T-helper 1 cell (primary cell): Measurements from ENCODE around the gene TALDO1.
"Not testable (repeated sequence)": the region's sequence is repeated elsewhere in the genome, so short reads cannot be mapped to it uniquely, and the experiment has no call there.

Experiments
- DNase-seq, 5 donors: peaks; one replicate each; pipeline ENCODE4 v3.0.0-alpha.2; 2012 to 2020

TALDO1 gene

DNA sequence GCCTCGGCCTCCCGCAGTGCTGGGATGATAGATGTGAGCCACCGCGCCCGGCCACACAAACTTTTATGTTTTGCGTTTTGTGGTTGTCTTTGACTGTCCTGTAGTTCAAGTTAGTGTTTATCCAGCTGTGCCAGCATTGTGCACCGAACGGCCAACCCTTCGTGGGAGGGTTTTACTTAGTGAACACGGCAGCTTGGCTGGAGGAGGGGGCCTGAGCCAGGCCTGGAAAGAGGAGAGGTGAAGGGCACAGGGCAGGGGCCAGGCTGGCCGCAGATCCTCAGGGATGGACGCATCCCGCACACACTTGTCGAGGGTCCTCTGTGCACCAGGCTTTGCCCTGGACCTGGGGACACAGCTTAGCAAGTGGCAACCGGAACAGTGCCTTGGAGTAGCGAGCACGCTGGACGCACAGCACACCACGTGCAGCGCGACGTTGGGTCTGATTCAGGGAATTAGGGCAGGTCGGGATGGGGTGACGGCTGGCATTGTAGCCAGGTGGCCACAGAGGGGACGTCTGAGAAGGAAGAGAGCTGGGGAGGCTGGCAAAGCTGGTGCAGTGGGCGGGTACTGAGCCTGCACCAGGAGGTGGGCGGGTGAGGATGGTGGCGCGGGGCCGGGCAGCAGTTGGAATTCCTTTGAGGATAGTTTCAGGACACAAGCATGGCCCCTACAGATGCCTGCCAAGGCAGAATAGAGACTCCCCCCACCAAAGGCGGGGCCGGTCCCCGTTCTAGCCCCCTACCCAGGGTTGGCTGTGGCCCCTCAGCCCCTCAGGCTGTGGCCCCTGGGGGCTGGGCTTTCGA lies 27.8 kb upstream of the TALDO1 start:
- DNase-seq, result no peak

GRCh38 chr11:720017-720641 lies 27.1 kb upstream of the TALDO1 start:
- DNase-seq, result no peak

GRCh38 chr11:720642-721246 lies 26.5 kb upstream of the TALDO1 start:
- DNase-seq, result peak in 1 of 5 donors; percentile 60

DNA sequence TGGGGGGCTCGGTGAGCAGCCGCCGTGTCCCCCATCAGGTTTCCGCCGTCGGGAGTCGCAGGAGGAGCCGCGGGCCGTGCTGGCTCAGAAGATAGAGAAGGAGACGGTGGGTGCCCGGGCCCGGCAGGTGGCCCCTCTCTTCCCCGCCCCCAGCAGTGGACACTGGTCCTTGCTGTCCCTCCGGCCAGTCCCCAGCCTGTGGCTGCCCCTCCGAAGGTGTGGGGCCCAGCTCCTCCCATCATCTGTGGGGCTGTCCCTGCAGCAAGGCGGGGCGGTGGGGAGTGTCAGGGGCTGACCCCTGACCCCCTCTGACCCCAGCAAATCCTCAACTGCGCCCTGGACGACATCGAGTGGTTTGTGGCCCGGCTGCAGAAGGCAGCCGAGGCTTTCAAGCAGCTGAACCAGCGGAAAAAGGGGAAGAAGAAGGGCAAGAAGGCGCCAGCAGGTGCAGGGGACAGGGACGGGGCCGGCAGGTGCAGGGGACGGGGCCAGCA lies 26.0 kb upstream of the TALDO1 start:
- DNase-seq, result no peak

DNA sequence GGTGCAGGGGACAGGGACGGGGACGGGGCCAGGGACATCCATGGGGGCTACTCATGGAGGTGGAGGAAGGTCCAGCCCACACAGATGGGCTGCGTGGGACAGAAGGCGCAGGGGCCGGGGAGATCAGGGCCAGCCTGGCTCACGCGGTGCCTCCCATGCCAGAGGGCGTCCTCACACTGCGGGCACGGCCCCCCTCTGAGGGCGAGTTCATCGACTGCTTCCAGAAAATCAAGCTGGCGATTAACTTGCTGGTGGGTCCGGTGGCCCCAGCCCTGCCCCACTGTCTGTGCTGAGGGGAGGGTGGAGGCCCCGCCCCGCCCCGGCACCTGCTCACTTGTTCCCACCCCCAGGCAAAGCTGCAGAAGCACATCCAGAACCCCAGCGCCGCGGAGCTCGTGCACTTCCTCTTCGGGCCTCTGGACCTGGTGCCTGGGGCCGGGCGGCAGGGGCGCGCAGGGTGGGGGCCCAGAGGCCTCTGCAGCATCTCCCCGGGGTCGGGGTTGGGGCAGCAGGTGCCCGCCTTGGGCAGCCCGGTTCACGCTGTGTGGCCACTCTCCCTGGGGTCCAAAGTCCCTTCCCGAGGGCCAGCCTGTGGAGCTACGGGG lies 25.4 kb upstream of the TALDO1 start:
- peak in 3 of 5 donors; percentile 24 to 38 (median 37) for DNase-seq

DNA sequence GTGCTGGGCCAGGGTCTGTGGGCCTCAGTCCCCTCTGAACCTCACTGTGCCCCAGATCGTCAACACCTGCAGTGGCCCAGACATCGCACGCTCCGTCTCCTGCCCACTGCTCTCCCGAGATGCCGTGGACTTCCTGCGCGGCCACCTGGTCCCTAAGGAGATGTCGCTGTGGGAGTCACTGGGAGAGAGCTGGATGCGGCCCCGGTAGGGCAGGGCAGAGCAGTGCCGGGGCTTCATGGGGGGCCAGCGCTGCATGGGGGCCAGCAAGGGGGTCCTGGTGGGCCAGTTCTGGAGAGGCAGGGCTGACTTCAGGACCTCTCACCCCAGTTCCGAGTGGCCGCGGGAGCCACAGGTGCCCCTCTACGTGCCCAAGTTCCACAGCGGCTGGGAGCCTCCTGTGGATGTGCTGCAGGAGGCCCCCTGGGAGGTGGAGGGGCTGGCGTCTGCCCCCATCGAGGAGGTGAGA lies 24.9 kb upstream of the TALDO1 start:
- DNase-seq, result no peak

- peak in 2 of 5 donors; percentile 28 to 56 for DNase-seq
These were observed 24.0 kb upstream of the TALDO1 start for GRCh38 chr11:723120-723883.

- DNase-seq, result no peak
These were observed 23.1 kb upstream of the TALDO1 start for GRCh38 chr11:724049-724777.

DNA sequence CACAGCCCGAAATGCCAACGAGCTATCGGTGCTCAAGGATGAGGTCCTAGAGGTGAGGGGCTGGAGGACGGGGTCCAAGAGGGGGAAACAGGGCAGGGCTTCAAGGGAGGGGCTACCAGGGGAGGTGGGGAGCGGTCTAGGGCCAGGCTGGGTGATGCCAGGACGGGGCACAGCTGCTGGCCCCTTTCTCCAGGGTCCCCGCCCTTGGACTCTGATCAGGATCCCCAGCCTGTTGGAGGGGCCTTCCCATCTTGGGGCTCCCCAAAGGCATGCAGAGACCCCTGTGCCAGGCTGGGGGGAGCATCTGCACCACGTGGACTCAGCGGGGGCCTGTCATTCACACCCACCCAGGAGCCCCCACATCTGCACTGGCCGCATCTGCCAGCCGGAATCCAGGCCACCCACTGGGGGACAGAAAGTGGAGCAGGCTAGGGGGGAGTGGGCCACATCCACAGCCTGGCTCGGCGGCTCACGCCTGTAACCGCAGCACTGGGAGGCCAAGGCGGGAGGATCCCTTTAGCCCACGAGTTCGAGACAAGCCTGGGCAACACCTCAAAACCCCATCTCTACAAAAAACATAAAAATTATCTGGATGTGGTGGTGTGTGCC lies 22.4 kb upstream of the TALDO1 start:
- no peak for DNase-seq

DNA sequence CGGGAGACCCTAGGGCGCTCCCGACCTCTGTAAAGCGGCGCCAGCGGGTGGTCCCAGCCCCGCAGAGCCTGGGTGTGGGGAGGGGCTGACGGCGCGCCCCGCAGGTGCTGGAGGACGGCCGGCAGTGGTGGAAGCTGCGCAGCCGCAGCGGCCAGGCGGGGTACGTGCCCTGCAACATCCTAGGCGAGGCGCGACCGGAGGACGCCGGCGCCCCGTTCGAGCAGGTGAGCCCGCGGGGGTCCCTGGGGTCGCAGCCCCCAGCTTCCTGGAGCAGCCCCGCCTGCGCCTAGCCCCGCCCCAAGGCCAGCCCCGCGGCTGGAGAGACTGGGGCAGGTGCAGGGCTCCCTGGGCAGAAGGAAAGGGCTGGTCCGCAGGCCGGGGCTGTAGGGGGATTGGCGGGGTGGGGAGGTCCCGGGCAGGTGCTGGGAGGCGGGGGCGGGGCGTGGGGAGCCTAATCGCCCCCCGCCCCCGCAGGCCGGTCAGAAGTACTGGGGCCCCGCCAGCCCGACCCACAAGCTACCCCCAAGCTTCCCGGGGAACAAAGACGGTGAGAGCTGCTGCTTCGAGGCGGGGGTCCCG lies 21.6 kb upstream of the TALDO1 start:
- no peak for DNase-seq

- peak in 3 of 5 donors; percentile 41 to 49 (median 43) for DNase-seq
These were observed 20.7 kb upstream of the TALDO1 start for GRCh38 chr11:726278-727220.

GRCh38 chr11:727281-727701 lies 20.0 kb upstream of the TALDO1 start:
- DNase-seq, result no peak

DNA sequence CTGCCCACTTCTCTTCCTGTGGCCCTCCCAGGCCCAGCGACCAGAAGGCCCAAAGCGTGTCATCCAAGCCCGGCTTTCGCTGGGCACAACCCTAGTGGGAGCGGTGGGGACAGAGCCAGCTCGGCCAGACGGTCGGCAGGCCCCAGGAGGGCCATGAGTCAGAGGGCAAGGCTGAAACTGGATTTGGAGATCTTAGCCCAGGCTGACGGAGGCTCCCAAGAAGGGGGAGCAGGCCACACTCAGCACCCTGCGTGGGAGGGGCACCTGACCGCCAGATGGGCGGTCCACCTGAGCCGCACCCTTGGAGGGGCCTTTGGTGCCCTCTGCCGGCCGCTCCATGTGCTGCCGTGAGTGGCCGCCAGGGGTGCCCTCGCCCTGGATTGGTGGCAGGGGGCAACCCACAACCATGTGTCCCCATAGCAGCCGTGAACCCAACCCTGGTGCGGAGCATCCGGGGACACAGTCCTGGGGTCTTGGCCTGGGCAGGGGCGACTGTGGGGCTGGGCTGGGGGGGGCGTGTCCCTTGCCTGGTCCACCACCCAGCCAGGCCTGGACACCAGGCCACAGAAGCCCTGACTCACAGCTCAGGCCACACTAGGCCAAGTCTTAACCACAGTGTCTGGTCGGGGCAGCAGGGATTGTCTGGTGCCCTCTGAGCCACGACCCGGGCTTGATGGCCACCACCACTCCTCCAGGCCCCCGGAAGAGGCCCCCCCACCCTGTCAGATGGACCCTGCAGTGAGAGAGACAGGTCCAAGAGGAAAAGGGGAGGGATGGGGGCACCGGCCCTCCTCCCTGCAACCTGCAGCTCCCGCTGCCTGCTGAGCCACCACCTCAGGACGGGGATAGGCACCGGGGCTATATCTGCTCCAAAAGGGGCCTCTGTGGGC lies 19.2 kb upstream of the TALDO1 start:
- peak; percentile 60 to 76 (median 73) for DNase-seq

DNA sequence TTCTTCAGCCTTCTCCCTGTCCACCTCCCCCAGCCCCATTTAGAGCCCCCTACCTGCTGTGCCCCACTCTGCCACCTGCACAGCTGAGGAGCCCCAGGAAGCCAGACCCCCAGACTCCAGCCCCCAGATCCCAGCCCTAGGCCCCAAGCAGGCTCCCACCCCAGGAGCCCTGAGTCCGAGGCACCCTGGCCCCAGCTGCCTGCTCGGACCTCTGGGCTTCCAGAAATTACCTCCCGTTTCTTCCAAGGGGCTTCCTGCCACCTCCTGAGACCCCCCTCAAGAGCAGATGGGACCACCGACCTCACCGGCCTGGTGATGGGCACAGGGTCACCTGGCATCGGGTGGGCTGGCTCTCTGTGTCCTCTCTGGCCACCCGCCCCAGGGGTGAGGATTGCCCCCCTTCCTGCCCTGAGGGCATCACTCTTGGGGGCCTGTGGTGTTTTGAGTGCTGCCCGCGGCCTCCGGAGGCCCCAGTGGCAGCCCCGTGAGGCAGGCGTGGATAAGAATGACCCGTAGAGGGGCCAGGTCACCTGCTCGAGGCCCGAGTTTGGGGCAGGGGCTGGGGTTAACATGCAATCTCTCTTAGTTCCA lies 18.3 kb upstream of the TALDO1 start:
- no peak for DNase-seq

DNA sequence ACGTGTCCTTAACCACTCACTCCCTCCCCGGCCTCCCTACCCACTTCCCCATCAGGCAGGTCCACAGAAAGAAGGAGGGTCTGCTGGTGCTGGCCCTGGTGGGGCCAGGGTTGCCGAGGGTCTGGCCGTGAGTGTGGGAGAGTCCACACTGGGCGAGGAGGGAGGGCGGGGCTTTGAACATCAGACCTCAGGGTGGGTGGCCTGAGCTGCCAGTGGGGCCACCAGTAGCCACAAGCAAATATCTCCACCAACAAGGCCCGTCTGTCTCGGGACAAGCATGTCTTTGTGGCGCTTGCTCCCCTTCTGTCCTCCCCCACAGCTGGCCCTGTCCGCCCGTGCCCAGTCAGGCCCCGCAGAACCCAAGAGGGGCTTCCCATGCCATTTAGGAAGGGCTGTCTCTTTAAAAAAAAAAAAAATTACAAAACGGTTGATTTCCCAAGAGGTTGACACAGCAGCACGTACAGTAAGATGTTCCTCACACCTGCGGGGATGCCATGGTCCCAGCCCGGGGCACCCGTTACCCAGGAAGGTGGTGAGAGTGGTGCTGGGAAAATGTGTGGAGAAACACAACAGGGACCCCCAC lies 17.7 kb upstream of the TALDO1 start:
- DNase-seq, result no peak

- DNase-seq, result no peak
These were observed 14.2 kb upstream of the TALDO1 start for GRCh38 chr11:733072-733471.

- not testable (repeated sequence) for DNase-seq
These were observed 12.7 kb upstream of the TALDO1 start for GRCh38 chr11:734541-734940.

DNA sequence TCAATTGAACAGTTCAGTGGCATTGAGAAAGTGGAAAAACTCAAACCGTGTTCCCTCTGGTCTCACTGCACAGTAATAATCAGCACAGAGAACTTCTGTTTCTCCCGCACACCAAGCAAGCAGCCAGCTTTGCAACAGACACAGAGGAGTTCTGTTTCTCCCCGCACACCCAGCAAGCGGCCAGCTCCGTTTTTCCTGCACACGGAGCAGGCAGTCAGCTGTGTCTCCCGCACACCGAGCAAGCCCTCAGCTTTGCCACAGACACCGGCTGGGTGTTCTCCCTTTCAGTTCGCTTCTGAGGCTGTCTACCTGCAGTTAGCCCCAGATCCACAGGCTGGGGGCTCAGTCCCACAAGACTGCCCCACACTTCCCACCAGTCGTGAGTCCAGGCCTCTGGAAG lies 9.9 kb upstream of the TALDO1 start:
- no peak for DNase-seq
